Neutrophil (primary cell): ENCODE measurements around the gene NDUFB5.

Experiments used
- H3K27ac ChIP-seq: fragments of 200-600 bp; sonication (generic); 2 replicates; pipeline ENCODE4 v1.5.1; 2016; ENCODE audit warnings: mild to moderate bottlenecking, moderate library complexity
- H3K27me3 ChIP-seq: fragments of 200-600 bp; sonication (generic); 2 replicates; pipeline ENCODE4 v1.6.0; 2016; ENCODE audit warnings: mild to moderate bottlenecking
- H3K36me3 ChIP-seq: fragments of 200-600 bp; sonication (generic); 2 replicates; pipeline ENCODE4 v1.5.1; 2017
- H3K4me1 ChIP-seq, 2 experiments: fragments of 200-600 bp in 1 of 2; sonication (generic) in 1 of 2; 1 replicate in 1 of 2; 2 replicates in 1 of 2; pipeline versions ENCODE4 v1.5.1 to v1.6.1; 2013 to 2016; ENCODE audit warnings: low read depth in 1 of 2, low read length in 1 of 2, mild to moderate bottlenecking in 1 of 2, moderate library complexity in 1 of 2; ENCODE audit not compliant: control insufficient read depth in 1 of 2, insufficient read depth in 1 of 2
- H3K4me3 ChIP-seq, 2 experiments: fragments of 200-600 bp in 1 of 2; sonication (generic) in 1 of 2; 1 replicate in 1 of 2; 2 replicates in 1 of 2; pipeline ENCODE4 v1.5.1; 2013 to 2016; ENCODE audit warnings: low read depth in 1 of 2, low read length in 1 of 2, mild to moderate bottlenecking in 1 of 2, moderate library complexity in 1 of 2
- H3K9me3 ChIP-seq: fragments of 200-600 bp; sonication (generic); 2 replicates; pipeline ENCODE4 v1.5.1; 2016
- TF ChIP-seq, protein P1 (sequence below): fragments of 200-600 bp; sonication (generic); IDR thresholded peaks from 2 replicates; pipeline ENCODE4 v1.5.1; 2016; ENCODE audit warnings: antibody characterized with exemption

The NDUFB5 gene

DNA sequence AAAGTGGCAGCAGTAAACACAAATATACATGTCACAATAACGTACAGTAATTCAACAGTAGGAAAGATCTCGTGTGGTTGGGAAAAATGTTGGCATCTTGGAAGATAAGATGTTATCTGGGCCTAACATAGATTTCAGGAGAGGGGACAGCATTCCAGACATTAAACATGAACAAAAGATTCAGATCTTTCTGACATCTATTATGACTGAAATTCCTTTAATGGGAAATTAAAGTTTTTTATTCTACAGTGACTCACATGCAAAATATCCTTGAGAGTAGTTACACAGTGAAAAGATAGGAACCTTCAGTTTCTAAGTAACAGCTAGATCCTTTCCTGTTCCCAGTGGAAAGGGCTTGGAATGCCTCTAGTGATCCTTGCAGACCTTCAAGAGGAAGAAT, 9.2 kb downstream of the NDUFB5 start:
- Histone ChIP-seq H3K27me3 (no peaks in the 10 kb centered on the region), H3K36me3 (peaks cover 24% of the 10 kb centered on the region), H3K27ac (no peak overlapping the region), H3K9me3 (no peaks in the 10 kb centered on the region), H3K4me3 (no peak overlapping the region), H3K4me1 (no peaks in the 10 kb centered on the region)
- TF ChIP-seq, protein P1, sequence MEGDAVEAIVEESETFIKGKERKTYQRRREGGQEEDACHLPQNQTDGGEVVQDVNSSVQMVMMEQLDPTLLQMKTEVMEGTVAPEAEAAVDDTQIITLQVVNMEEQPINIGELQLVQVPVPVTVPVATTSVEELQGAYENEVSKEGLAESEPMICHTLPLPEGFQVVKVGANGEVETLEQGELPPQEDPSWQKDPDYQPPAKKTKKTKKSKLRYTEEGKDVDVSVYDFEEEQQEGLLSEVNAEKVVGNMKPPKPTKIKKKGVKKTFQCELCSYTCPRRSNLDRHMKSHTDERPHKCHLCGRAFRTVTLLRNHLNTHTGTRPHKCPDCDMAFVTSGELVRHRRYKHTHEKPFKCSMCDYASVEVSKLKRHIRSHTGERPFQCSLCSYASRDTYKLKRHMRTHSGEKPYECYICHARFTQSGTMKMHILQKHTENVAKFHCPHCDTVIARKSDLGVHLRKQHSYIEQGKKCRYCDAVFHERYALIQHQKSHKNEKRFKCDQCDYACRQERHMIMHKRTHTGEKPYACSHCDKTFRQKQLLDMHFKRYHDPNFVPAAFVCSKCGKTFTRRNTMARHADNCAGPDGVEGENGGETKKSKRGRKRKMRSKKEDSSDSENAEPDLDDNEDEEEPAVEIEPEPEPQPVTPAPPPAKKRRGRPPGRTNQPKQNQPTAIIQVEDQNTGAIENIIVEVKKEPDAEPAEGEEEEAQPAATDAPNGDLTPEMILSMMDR = no peak

DNA sequence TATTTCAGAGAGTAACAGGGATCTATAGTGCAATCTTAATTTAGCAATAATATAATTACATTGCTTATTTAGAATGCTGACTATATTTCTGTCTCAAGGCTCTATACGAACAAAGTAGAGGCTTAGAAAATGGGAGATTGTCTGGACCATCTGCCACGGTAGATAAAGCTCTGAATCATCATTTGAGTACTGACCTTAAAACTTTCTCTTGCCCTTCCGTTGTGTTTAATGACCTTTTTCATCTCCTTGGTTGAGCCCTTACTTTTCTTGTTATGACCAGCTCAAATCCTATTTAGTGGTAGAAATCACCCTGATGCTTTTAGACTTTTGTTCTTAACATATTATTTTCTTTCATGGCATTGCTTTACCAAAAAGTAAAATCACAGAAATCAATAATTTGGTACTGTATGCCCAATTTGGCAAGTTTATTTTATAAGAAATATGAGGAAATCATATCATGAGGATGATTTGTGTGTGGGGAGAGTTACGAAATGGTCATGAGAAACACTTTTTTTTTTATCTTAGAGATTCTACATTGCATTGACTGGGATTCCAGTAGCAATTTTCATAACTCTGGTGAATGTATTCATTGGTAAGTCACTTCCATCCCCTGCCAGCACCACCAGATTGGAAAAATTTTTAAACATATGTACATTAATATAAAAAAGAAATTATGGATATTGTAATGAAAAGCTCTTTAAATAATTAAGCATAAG, 11.0 kb downstream of the NDUFB5 start:
- Histone ChIP-seq H3K4me1 (no peaks in the 10 kb centered on the region), H3K36me3 (peaks cover 29% of the 10 kb centered on the region), H3K4me3 (no peak overlapping the region), H3K9me3 (no peaks in the 10 kb centered on the region), H3K27ac (no peak overlapping the region), H3K27me3 (no peaks in the 10 kb centered on the region)
- TF ChIP-seq, protein P1 = no peak

DNA sequence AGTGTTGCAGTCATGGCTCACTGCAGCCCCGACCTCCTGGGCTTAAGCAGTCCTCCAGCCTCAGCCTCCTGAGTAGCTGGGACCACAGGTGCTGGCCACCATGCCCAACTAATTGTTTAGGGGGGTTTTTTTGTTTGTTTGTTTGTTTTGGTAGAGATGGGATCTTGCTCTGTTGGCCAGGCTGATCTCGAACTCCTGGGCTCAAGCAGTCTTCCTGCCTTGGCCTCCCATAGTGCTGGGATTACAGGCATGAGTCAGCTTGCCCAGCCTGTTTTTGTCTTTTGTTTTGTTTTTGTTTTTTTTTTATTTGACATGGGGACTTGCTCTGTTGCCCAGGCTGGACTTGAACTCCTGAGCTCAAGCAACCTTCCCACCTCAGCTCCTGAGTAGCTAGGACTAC, 17.4 kb downstream of the NDUFB5 start:
- TF ChIP-seq, protein P1 = no peak
- Histone ChIP-seq H3K27ac (no peak overlapping the region), H3K27me3 (no peaks in the 10 kb centered on the region), H3K9me3 (no peaks in the 10 kb centered on the region), H3K36me3 (peaks cover 65% of the 10 kb centered on the region), H3K4me1 (no peaks in the 10 kb centered on the region), H3K4me3 (no peak overlapping the region)

DNA sequence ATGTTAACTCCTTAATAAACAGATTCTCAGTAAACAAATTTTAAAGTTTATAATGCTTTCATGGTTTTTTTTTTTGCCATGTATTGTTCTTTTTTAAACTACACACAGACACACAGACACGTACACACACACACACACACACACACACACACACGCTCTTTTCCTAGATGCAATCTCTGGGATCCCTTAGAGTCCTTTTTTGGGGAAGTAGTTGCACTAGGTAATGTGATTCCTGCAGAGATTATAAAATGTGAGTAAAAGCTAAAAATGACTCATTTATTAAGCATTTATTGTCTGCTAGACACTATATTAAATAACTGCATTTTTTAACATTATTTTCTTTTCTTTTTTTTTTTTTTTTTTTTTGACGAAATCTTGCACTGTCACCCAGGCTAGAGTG, 19.9 kb downstream of the NDUFB5 start:
- Histone ChIP-seq H3K9me3 (no peaks in the 10 kb centered on the region), H3K4me3 (no peak overlapping the region), H3K27ac (no peak overlapping the region), H3K4me1 (no peaks in the 10 kb centered on the region), H3K36me3 (peaks cover 42% of the 10 kb centered on the region), H3K27me3 (no peaks in the 10 kb centered on the region)
- TF ChIP-seq, protein P1 = no peak

DNA sequence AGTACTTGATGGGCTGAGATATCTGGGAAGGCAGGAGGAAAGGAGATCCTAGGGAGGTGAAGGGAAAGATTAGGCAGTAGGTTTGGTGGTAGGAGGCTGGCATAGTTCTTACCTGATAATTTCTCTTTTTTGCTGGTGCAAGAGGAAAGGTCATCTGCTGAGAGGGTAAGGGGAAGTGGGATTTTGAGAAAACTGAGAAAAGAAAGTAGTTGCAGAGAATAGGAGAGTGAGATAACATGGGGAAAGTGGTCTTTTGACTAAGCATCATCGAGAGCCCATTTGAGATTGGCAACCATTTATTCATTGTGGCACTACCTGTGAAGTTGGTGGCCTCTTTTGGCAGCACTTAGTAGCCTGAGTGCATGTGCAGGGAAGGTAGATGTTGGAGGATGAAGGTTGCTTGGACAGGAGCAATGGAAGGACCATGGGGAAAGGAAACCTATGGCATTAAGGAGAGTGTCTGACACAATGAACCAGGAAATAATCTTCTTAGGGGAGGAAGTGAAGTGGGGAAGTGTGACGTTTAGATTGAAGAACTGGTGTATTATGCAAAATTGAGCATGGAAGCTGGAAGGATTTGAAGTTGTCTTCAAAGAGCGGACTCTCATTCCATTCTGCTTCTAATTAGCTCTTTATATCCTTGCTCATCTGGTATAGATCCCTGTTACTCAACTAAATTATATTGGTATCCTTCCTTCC, 26.3 kb downstream of the NDUFB5 start:
- Histone ChIP-seq H3K4me1 (no peaks in the 10 kb centered on the region), H3K27me3 (no peaks in the 10 kb centered on the region), H3K4me3 (no peak overlapping the region), H3K9me3 (no peaks in the 10 kb centered on the region), H3K27ac (no peak overlapping the region), H3K36me3 (no peaks in the 10 kb centered on the region)
- TF ChIP-seq, protein P1 = no peak
